GM19395 (cell line): ENCODE data around the gene DGKZ.
A peak's percentile ranks its signal among the peaks of the same experiment; 100 is the strongest.
"Not testable (repeated sequence)": the region's sequence is repeated elsewhere in the genome, so short reads cannot be mapped to it uniquely, and the experiment has no call there.

Experiments
- ATAC-seq: cut with Tn5 transposase; IDR thresholded peaks from one replicate; pipeline ENCODE4 v1.9.1; 2021; ENCODE audit warnings: mild to moderate bottlenecking, moderate library complexity; ENCODE audit not compliant: unreplicated experiment

The DGKZ gene

GRCh38 chr11:46379482-46380293 is 32.4 kb downstream of the DGKZ start:
- not testable (repeated sequence) for ATAC-seq

GRCh38 chr11:46380340-46381047 is 33.2 kb downstream of the DGKZ start:
- ATAC-seq, result no peak

GRCh38 chr11:46381048-46381818 is 34.0 kb downstream of the DGKZ start, which contains the start of gene MDK:
Gene MDK (plus strand): TSS chr11:46381669. CDS start chr11:46382058, 389 bp downstream.
- no peak for ATAC-seq

DNA sequence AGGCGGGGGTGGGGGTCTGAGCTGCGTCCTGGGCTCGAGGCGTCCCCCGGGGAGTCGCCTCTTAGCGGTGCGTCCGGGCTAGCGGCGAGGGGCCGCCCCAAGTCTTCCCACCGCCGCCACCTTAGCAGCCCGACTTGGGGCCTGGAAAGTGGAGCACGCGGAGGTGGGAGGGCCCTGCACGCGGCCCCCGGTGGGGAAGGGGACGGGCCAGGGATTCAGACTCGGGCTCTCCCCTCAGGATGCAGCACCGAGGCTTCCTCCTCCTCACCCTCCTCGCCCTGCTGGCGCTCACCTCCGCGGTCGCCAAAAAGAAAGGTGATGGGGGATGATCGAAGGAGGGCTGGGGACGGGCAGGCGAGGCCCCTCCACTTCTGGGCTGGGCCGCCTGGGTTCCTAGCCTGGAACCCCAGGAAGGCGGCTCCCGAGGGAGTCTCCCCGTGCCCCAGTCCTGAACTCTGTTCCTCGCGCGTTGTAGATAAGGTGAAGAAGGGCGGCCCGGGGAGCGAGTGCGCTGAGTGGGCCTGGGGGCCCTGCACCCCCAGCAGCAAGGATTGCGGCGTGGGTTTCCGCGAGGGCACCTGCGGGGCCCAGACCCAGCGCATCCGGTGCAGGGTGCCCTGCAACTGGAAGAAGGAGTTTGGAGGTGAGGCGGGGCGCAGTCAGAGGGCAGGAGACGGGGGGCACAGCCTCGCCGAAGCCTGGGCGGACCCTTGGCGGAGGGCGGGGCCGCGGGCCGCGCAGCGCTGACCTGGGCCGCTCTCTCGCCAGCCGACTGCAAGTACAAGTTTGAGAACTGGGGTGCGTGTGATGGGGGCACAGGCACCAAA is 34.8 kb downstream of the DGKZ start:
- ATAC-seq, result no peak

- no peak for ATAC-seq
Measured at GRCh38 chr11:46382646-46383403, 35.6 kb downstream of the DGKZ start.

DNA sequence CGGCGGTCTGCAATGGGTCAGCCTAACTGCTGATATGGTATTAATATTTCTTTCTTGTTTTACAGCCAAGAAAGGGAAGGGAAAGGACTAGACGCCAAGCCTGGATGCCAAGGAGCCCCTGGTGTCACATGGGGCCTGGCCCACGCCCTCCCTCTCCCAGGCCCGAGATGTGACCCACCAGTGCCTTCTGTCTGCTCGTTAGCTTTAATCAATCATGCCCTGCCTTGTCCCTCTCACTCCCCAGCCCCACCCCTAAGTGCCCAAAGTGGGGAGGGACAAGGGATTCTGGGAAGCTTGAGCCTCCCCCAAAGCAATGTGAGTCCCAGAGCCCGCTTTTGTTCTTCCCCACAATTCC is 36.1 kb downstream of the DGKZ start:
- ATAC-seq, result no peak

DNA sequence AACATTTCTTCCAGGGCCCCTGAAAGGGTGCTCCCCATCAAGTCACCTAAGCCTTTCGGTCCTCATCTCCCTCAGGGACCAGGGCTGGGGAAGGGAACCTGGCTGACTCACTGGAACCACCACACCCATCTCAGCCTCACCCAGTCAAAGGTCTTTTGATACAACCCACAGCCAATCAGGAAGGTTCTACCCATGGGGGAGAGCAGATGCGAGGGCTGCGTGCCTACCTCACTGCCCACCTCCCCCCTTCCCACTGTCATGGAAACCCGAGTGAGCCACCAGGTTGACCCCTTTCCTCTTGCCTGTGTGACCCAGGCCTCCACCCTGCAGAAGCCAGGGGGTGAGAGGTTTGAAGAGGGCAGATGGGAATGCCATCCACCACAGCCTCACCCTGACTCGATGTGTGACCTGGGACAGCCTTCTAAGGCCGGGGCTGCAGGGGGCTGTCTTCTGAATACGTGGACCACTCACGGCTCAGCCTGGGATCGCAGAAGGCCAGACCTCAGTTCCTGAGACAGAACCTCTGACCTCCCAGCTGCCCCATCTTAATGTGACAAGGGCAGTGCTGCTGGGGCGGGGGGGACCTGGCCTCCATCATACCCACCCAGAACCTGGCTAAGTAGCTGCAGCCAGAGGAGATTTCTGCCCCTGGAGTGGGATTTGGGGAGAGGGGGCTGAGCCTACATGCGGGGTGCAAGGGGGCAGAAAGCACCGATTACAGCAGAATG is 36.9 kb downstream of the DGKZ start:
- ATAC-seq, result no peak

DNA sequence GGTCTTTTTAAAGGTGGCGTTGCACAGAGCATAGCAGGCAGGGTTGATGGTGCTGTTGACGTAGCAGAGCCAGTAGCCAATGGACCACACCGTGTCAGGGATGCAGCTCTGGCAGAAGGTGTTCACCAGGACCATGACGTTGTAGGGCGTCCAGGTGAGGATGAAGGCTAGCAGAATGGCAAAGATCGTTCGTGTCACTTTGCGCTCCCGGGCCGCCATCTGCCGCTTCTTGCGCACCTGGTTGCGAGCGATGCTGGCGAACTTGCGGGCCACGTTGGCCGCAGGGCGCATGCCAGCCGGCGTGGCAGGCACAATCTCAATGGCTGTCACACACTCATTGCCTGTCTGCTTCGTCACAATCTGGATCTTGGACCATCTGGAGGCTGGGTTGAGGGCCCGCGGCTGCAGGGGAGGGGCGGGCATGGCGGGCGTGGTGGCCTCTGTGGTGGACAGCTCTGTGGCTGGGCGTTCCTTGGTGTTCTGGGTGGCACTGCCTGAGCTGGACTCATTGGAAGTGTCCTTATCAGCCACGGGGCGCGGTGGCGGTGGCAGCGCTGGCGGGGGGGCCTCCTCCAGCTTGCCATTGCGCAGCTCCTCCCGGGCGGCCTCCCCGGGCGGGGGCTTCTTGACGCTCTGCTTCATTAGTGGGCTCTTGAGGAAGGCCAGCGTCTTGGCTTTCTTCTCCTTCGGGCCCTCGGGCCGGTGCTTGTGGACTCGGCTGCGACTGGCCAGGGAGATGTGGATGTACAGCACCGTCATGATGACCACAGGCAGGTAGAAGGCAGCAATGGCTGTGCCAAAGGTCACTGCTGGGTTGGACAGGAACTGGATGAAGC is 38.1 kb downstream of the DGKZ start:
- ATAC-seq, result no peak

- ATAC-seq, result no peak
Measured at GRCh38 chr11:46386005-46386578, 38.8 kb downstream of the DGKZ start.

- no peak for ATAC-seq
Measured at GRCh38 chr11:46386674-46387073, 39.4 kb downstream of the DGKZ start.

- ATAC-seq, result no peak
Measured at GRCh38 chr11:46387456-46387855, 40.2 kb downstream of the DGKZ start.

GRCh38 chr11:46387919-46388618 is 40.8 kb downstream of the DGKZ start:
- ATAC-seq, result no peak

- ATAC-seq, result no peak
Measured at GRCh38 chr11:46388619-46389449, 41.6 kb downstream of the DGKZ start.

DNA sequence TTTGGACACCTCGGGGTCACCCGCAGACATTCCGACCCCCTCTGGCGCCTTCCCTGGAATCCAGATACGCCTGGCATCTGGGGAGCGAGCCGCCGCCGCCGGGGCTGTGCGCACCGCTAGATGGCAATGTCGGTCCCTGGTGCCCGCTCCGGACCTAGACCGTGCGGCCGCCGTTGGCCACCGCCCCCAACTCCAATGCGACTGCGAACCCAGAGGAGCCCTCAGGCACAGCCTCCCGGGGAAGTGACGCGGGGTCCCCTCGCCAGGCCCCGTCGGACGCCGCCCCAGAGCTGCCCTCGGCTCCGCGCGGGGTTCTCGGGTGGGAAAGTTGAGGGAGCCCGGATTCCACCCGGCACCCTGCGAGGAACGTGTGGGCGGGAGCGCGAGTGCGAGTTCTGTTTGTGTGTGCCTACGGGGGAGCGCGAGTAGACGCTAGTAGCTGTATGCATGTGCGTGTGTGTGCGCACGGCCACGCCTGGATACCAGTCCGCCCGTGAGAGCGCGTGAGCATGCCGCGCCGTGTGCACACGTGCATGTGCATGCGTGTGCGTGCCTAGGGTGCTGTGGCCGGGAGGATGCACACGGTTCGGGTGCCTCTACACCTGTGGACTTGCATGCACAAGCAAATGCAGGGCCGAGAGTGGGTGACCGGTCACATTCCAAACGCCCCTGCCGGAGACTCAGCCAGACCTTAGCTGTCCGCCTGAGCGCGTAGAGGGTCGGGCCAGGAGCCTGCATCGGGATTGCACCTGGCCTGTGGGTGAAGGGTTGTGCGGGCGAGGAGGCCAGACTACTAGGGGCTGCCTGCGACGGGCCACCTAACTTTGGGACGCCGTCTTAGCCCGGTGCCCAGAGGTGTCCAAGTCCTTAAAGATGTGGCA is 42.4 kb downstream of the DGKZ start:
- peak; percentile 61 for ATAC-seq

DNA sequence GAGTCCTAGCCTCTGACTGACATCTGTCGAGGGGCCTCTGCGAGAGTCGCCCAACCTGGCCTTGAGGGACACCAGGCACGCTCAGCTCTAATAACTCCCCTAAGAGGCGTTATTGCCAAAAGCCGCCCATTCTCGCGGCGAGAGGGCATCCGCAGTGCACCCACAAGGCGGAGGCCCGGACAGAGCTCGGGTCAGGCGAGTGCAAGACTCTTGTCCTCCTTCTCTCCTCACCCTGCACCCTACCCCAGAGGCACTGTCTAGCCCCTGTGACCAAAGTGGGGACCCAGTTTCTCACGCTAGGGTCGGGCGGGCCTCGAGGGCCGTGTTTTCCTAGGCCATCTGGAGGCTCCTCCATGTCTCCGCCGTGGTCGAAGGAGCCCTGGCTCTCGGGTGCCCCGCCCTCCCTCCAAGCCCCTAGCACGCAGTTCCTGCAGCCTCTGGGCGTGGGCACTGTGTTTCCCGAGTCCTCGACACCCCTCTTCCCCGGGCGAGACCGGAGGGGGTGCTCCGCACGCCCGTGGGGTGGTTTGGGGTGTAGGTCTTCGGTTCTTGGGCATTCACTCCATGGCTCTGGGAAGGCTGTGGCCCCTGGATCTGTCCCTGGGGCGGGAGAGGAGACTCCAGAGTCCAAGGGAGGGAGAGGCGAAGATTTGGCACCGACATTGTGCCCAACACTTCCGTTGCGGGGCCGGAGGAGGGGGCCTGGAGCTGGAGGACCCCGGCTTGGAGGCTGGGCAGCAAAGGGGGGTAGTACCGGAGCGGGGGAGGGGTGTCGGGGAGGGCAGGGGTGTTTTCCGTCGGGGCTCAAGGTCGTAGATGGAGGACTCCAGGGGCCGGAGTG is 43.3 kb downstream of the DGKZ start:
- ATAC-seq, result no peak
